ENCODE data around the gene ZFHX3. TPM values are rescaled to one million over a fixed set of nuclear protein-coding genes. Genes with fewer than 3 reads are reported as not detected.

ZFHX3 gene
- total and polyA plus RNA-seq, 4 donors, result 1.5 to 5.9 (median 3.0) TPM

DNA sequence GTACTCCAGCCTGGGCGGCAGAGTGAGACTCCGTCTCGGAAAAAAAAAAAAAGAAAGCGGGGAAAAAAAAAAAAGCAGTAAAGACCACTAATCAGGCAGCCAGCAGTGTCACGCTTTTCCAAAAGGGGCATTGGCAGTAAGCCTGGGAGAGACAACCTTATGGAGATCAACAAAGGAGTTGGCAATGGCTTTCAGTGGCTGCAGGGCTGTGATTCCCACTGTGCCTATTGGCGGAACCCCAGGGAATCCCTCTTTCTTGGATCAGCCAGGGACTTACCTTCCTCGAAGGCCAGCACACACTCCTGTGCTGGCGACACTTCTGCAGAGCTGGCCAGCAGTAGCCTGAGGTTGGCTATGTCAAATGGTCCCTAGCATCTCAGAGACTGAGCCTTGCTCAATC, 43.2 kb upstream of the ZFHX3 start:
- Histone ChIP-seq H3K27ac (ENCODE audit: low read depth in 1 of 2, low read length in 2 of 2) (no peak overlapping the region), H3K36me3 (ENCODE audit: control insufficient read depth in 4 of 4, insufficient read depth in 3 of 4, low read depth in 1 of 4, low read length in 3 of 4) (no peaks in the 10 kb centered on the region), H3K9me3 (ENCODE audit: control insufficient read depth in 4 of 4, low read length in 3 of 4) (no peaks in the 10 kb centered on the region), H3K27me3 (ENCODE audit: control insufficient read depth in 4 of 4, insufficient read depth in 4 of 4, low read length in 3 of 4) (no peaks in the 10 kb centered on the region), H3K4me3 (ENCODE audit: low read depth in 1 of 3, low read length in 3 of 3) (no peak overlapping the region), H3K9ac (ENCODE audit: low read depth in 1 of 2, low read length in 2 of 2) (no peak overlapping the region), H3K4me1 (ENCODE audit: control insufficient read depth in 4 of 4, insufficient read depth in 4 of 4, low read length in 3 of 4) (no peaks in the 10 kb centered on the region)
- WGBS, result 94% methylated on average over 8 of the region's 8 CpGs
- DNase-seq (ENCODE audit: low spot score), result no peak
- TF ChIP-seq MAX (IDR thresholded peaks at IDR 0.05) (no peak), HNF4G (IDR thresholded peaks at IDR 0.05) (no peak)

- no peak overlapping the region for H3K4me3 ChIP-seq (ENCODE audit: low read depth in 1 of 3, low read length in 3 of 3)
- no peaks in the 10 kb centered on the region for H3K36me3 ChIP-seq (ENCODE audit: control insufficient read depth in 4 of 4, insufficient read depth in 3 of 4, low read depth in 1 of 4, low read length in 3 of 4)
- 94% methylated on average over 3 of the region's 3 CpGs for WGBS
- H3K4me1 ChIP-seq (ENCODE audit: control insufficient read depth in 4 of 4, insufficient read depth in 4 of 4, low read length in 3 of 4), result no peaks in the 10 kb centered on the region
- DNase-seq (ENCODE audit: low spot score), result no peak
- no peaks in the 10 kb centered on the region for H3K27me3 ChIP-seq (ENCODE audit: control insufficient read depth in 4 of 4, insufficient read depth in 4 of 4, low read length in 3 of 4)
- H3K9ac ChIP-seq (ENCODE audit: low read depth in 1 of 2, low read length in 2 of 2), result no peak overlapping the region
- H3K9me3 ChIP-seq (ENCODE audit: control insufficient read depth in 4 of 4, low read length in 3 of 4), result no peaks in the 10 kb centered on the region
- TF ChIP-seq, protein P1, sequence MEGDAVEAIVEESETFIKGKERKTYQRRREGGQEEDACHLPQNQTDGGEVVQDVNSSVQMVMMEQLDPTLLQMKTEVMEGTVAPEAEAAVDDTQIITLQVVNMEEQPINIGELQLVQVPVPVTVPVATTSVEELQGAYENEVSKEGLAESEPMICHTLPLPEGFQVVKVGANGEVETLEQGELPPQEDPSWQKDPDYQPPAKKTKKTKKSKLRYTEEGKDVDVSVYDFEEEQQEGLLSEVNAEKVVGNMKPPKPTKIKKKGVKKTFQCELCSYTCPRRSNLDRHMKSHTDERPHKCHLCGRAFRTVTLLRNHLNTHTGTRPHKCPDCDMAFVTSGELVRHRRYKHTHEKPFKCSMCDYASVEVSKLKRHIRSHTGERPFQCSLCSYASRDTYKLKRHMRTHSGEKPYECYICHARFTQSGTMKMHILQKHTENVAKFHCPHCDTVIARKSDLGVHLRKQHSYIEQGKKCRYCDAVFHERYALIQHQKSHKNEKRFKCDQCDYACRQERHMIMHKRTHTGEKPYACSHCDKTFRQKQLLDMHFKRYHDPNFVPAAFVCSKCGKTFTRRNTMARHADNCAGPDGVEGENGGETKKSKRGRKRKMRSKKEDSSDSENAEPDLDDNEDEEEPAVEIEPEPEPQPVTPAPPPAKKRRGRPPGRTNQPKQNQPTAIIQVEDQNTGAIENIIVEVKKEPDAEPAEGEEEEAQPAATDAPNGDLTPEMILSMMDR (IDR thresholded peaks at IDR 0.05; ENCODE audit: low read depth, low read length, missing input control), result no peak
- TF ChIP-seq REST (IDR thresholded peaks at IDR 0.05), result no peak
- no peak for TF ChIP-seq FOXA2 (IDR thresholded peaks at IDR 0.05)
- no peak for TF ChIP-seq TAF1 (conservative IDR thresholded peaks at IDR 0.05)
- TF ChIP-seq NR2F2 (IDR thresholded peaks at IDR 0.05), result no peak
- TF ChIP-seq SP1 (IDR thresholded peaks at IDR 0.05), result no peak
- no peak for TF ChIP-seq GABPA (IDR thresholded peaks at IDR 0.05 in 1 of 2, conservative IDR thresholded peaks at IDR 0.05 in 1 of 2)
- TF ChIP-seq HNF4G (IDR thresholded peaks at IDR 0.05), result no peak
- TF ChIP-seq EGR1 (IDR thresholded peaks at IDR 0.05; ENCODE audit: low read depth in 2 of 2), result no peak
- no peak for TF ChIP-seq FOXA1 (IDR thresholded peaks at IDR 0.05)
- TF ChIP-seq ATF3 (IDR thresholded peaks at IDR 0.05), result no peak
- TF ChIP-seq RXRA (IDR thresholded peaks at IDR 0.05), result no peak
- no peak for TF ChIP-seq MAX (IDR thresholded peaks at IDR 0.05)
- TF ChIP-seq RAD21 (IDR thresholded peaks at IDR 0.05), result no peak
- TF ChIP-seq ZBTB33 (IDR thresholded peaks at IDR 0.05), result no peak
- no peak for TF ChIP-seq HNF4A (conservative IDR thresholded peaks at IDR 0.05)
- no peak for TF ChIP-seq JUND (IDR thresholded peaks at IDR 0.05)
- TF ChIP-seq YY1 (IDR thresholded peaks at IDR 0.05), result no peak
- no peak overlapping the region for H3K27ac ChIP-seq (ENCODE audit: low read depth in 1 of 2, low read length in 2 of 2)
Observed at GRCh38 chr16:73089420-73089819, 41.5 kb upstream of the ZFHX3 start.

All from liver (tissue), 9 donors.